Measurements from ENCODE around the gene ANXA1. TPM values are rescaled to one million over a fixed set of nuclear protein-coding genes. Genes with fewer than 3 reads are reported as not detected.

Gene ANXA1
- total RNA-seq, 2 donors from 2014 or later: 0.82 to 8.9 TPM

DNA sequence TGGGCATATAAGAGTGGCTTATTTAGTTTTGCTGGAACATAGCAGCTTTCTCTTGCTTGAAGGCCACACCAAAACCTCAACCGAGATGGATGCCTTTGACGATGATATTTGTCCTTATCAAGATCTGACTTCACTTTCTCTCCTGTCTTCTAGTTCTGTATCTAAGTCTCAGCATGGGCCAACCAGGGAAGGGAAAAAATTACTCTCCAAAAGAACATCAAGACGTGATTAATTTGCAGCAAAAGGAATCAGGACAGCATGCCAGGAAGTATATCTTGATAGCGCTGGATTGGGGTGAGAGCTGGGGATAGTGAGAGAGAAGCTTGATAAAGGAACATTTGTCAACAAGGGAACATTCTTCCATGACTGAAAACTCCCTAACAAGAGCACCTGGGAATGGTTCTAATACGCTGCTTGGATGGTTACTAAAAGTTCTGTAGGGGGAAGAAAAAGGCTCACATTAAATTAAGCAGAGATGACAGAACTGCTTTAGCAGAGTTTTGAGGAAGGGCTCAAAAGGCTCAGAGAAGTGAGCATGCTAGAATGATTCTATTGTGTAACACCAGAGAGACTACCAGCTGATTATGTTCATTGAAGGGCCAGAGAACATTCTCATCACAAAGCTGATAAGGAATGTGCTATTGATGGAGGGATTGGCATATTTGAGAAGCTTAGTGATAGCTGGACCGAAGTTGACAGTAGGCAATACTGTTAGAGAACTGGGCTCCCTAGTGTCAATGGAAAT lies 21.6 kb upstream of the ANXA1 start:
- no peaks in the 10 kb centered on the region for H3K36me3 Mint-ChIP-seq (ENCODE audit: low read depth)
- no peak for TF ChIP-seq CTCF (conservative IDR thresholded peaks at IDR 0.05)
- H3K27ac Mint-ChIP-seq: no peak overlapping the region
- no peak for DNase-seq
- no peaks in the 10 kb centered on the region for H3K27me3 Mint-ChIP-seq (ENCODE audit: insufficient read depth)
- no peaks in the 10 kb centered on the region for H3K9me3 Mint-ChIP-seq
- no peak overlapping the region for H3K27ac ChIP-seq (ENCODE audit: low read depth, low read length)
- H3K4me3 ChIP-seq (ENCODE audit: low read length): no peak overlapping the region
- H3K36me3 ChIP-seq (ENCODE audit: control insufficient read depth, insufficient read depth, low read length): no peaks in the 10 kb centered on the region
- no peaks in the 10 kb centered on the region for H3K4me1 ChIP-seq (ENCODE audit: control insufficient read depth, insufficient read depth, low read length)
- H3K9ac ChIP-seq (ENCODE audit: extremely low read depth, low read length, poor library complexity, severe bottlenecking): no peak overlapping the region
- H3K27me3 ChIP-seq (ENCODE audit: control insufficient read depth, insufficient read depth, low read length, poor library complexity, severe bottlenecking): no peaks in the 10 kb centered on the region
- no peaks in the 10 kb centered on the region for H3K9me3 ChIP-seq (ENCODE audit: control insufficient read depth, low read length)
- no peak overlapping the region for H3K4me3 Mint-ChIP-seq
- 90 to 93% methylated on average over 4 to 6 of the region's 6 CpGs for WGBS, 2 experiments (ENCODE audit: insufficient coverage in 1 of 2, insufficient read length in 1 of 2)
- H3K4me1 Mint-ChIP-seq: peaks cover 11% of the 10 kb centered on the region

DNA sequence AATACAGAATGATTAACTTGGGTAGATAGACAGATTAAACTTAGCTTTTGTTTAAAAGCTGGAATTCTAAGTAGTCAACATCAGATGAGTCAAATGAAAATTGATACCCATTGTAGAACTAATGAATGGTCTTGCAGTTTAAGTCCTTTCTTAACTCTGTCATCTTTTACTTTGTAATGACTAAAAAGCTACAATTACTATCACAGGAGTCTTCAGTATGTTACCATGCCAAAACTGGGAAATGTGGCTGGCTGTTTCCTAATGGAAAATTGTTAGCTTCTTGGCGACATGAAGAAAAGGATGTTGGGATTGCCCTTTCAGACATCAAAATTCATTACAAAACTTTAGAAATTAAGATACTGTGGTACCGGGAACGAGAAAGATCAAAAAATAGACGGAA lies 20.2 kb upstream of the ANXA1 start:
- H3K27me3 ChIP-seq (ENCODE audit: control insufficient read depth, insufficient read depth, low read length, poor library complexity, severe bottlenecking): no peaks in the 10 kb centered on the region
- H3K4me1 Mint-ChIP-seq: peaks cover 11% of the 10 kb centered on the region
- H3K4me1 ChIP-seq (ENCODE audit: control insufficient read depth, insufficient read depth, low read length): no peaks in the 10 kb centered on the region
- H3K4me3 Mint-ChIP-seq: no peak overlapping the region
- no peak for DNase-seq
- H3K9ac ChIP-seq (ENCODE audit: extremely low read depth, low read length, poor library complexity, severe bottlenecking): no peak overlapping the region
- no peak overlapping the region for H3K27ac Mint-ChIP-seq
- H3K9me3 Mint-ChIP-seq: no peaks in the 10 kb centered on the region
- no peak for TF ChIP-seq CTCF (conservative IDR thresholded peaks at IDR 0.05)
- no peaks in the 10 kb centered on the region for H3K36me3 ChIP-seq (ENCODE audit: control insufficient read depth, insufficient read depth, low read length)
- no peaks in the 10 kb centered on the region for H3K27me3 Mint-ChIP-seq (ENCODE audit: insufficient read depth)
- no peak overlapping the region for H3K4me3 ChIP-seq (ENCODE audit: low read length)
- WGBS, 2 experiments (ENCODE audit: insufficient coverage in 1 of 2, insufficient read length in 1 of 2): 94 to 100% methylated on average over 1 to 2 of the region's 4 CpGs
- H3K36me3 Mint-ChIP-seq (ENCODE audit: low read depth): no peaks in the 10 kb centered on the region
- H3K27ac ChIP-seq (ENCODE audit: low read depth, low read length): no peak overlapping the region
- no peaks in the 10 kb centered on the region for H3K9me3 ChIP-seq (ENCODE audit: control insufficient read depth, low read length)

GRCh38 chr9:73132034-73132776 lies 19.5 kb upstream of the ANXA1 start:
- Histone ChIP-seq H3K36me3 (ENCODE audit: control insufficient read depth, insufficient read depth, low read length) (no peaks in the 10 kb centered on the region), H3K27ac (ENCODE audit: low read depth, low read length) (peak overlapping the region; percentile 78), H3K4me3 (ENCODE audit: low read length) (no peak overlapping the region), H3K9ac (ENCODE audit: extremely low read depth, low read length, poor library complexity, severe bottlenecking) (no peak overlapping the region), H3K27me3 (ENCODE audit: control insufficient read depth, insufficient read depth, low read length, poor library complexity, severe bottlenecking) (no peaks in the 10 kb centered on the region), H3K4me1 (ENCODE audit: control insufficient read depth, insufficient read depth, low read length) (no peaks in the 10 kb centered on the region), H3K9me3 (ENCODE audit: control insufficient read depth, low read length) (no peaks in the 10 kb centered on the region)
- no peak for DNase-seq
- WGBS, 2 experiments (ENCODE audit: insufficient coverage in 1 of 2, insufficient read length in 1 of 2): 23 to 63% methylated on average over 7 to 13 of the region's 15 CpGs
- Mint-ChIP-seq H3K9me3 (no peaks in the 10 kb centered on the region), H3K4me1 (peaks cover 15% of the 10 kb centered on the region), H3K4me3 (no peak overlapping the region), H3K27me3 (ENCODE audit: insufficient read depth) (no peaks in the 10 kb centered on the region), H3K27ac (no peak overlapping the region), H3K36me3 (ENCODE audit: low read depth) (no peaks in the 10 kb centered on the region)
- no peak for TF ChIP-seq CTCF (conservative IDR thresholded peaks at IDR 0.05)

Measured in endodermal cell (in vitro differentiated cells).